Testis (tissue), 2 donors: ENCODE measurements around the gene HECW1.

Source experiments
- CTCF ChIP-seq, 3 experiments: fragments of 450-650 bp in 2 of 3; fragments of 200-600 bp in 1 of 3; sonication (generic) in 1 of 3; IDR thresholded peaks; one replicate each; pipeline ENCODE4 v1.5.1; 2016 to 2019; ENCODE audit warnings: antibody characterized with exemption in 3 of 3, mild to moderate bottlenecking in 2 of 3, moderate library complexity in 1 of 3
- POLR2A ChIP-seq: fragments of 450-650 bp; IDR thresholded peaks from one replicate; pipeline ENCODE4 v1.6.1; 2017; ENCODE audit warnings: antibody characterized with exemption, mild to moderate bottlenecking, moderate library complexity

GRCh38 chr7:43485580-43485979, 373.1 kb downstream of the HECW1 start:
- TF ChIP-seq POLR2A (no peak), CTCF (IDR thresholded peaks at IDR 0.05) (no peak)
